Measurements from ENCODE around the gene LRRN2.

The LRRN2 gene

DNA sequence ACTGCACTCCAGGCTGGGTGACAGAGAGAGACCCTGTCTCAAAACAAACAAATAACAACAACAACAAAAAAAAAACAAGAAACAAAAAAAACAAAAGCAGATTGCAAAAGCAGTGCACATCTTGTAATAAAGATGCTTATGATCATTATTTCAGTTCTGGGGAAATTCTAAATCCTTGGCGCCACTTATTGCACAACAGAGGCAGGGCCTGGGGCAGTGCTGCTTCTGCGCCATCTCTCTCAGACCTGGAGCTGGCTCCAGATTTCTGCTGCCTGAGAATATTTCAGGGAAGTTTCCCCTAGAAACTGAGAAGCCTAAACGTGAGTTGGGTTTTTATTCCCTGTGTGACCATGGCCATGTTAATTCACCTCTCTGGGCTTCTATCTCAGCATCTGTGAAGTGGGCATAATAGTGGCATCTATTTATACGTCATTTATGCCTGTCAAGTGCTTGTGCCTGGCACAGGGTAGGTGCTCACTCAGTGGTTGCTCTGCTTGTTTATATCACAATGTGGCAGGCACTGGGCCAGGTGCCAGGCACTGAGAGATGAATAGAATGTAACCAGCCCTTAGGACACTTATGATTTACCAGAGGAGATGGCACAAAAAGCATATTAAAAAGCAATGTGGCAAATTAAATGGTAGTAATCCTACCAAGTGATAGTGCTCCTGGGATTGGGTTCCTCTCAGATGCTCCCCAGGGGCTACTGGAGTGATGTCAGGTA, 101.5 kb downstream of the LRRN2 start:
- no peaks in the 10 kb centered on the region for H3K36me3 ChIP-seq (ENCODE audit: control insufficient read depth, insufficient read depth, low read length)
- no peaks in the 10 kb centered on the region for H3K9me3 ChIP-seq (ENCODE audit: control insufficient read depth, low read length)
- no peak overlapping the region for H3K27ac ChIP-seq (ENCODE audit: low read depth, low read length, severe bottlenecking)
- H3K4me3 ChIP-seq (ENCODE audit: extremely low read depth, insufficient read depth, low read length, poor library complexity, severe bottlenecking), result no peak overlapping the region
- no peaks in the 10 kb centered on the region for H3K4me1 ChIP-seq (ENCODE audit: control insufficient read depth, insufficient read depth, low read length, poor library complexity, severe bottlenecking)
- WGBS, 2 experiments (ENCODE audit: insufficient coverage in 2 of 2), result 87 to 92% methylated on average over 4 of the region's 4 CpGs

DNA sequence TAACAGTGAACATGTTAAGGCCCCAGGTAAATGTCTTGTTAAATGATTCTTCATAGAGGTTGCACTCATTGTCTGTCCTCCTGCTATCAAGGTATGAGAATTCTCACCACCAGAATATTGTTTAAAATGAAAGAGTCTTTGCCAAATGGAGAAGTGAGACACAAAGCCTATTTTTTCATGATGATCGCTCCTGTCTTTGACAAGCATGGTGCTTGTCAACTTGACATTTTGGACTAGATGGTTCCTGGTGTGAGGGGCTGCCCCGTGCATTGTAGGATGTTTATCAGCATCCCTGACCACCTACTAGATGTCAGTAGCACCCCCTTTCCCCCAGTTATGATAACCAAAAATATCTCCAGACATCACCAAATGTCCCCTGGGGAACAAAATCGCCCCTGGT, 103.8 kb downstream of the LRRN2 start:
- Histone ChIP-seq H3K36me3 (ENCODE audit: control insufficient read depth, insufficient read depth, low read length) (no peaks in the 10 kb centered on the region), H3K27ac (ENCODE audit: low read depth, low read length, severe bottlenecking) (no peak overlapping the region), H3K4me1 (ENCODE audit: control insufficient read depth, insufficient read depth, low read length, poor library complexity, severe bottlenecking) (no peaks in the 10 kb centered on the region), H3K4me3 (ENCODE audit: extremely low read depth, insufficient read depth, low read length, poor library complexity, severe bottlenecking) (no peak overlapping the region), H3K9me3 (ENCODE audit: control insufficient read depth, low read length) (no peaks in the 10 kb centered on the region)
- WGBS, 2 experiments (ENCODE audit: insufficient coverage in 2 of 2), result 95 to 100% methylated on average over 1 to 2 of the region's 3 CpGs

DNA sequence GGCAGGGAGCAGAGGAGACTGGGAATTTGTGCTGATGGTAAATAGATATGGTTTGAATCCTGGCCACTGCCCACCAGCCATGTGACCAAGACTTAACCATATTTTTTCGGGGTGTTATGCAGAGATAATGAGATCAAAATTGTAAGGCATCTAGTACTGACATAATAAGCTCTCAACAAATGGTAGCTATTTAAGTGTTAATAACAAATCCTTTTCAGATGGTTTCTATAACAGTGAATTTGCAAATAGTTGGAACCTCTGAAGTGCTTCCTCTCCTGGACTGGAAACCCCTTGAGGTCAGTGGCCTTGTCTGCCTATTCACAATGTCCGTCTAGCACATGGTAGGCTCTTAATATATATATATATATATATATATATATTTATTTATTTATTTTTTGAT, 104.7 kb downstream of the LRRN2 start:
- Histone ChIP-seq H3K27ac (ENCODE audit: low read depth, low read length, severe bottlenecking) (no peak overlapping the region), H3K36me3 (ENCODE audit: control insufficient read depth, insufficient read depth, low read length) (no peaks in the 10 kb centered on the region), H3K4me3 (ENCODE audit: extremely low read depth, insufficient read depth, low read length, poor library complexity, severe bottlenecking) (no peak overlapping the region), H3K9me3 (ENCODE audit: control insufficient read depth, low read length) (no peaks in the 10 kb centered on the region), H3K4me1 (ENCODE audit: control insufficient read depth, insufficient read depth, low read length, poor library complexity, severe bottlenecking) (peaks cover 3% of the 10 kb centered on the region)
- WGBS, 2 experiments (ENCODE audit: insufficient coverage in 2 of 2), result no CpG with 5 or more reads among the region's 2 CpGs

DNA sequence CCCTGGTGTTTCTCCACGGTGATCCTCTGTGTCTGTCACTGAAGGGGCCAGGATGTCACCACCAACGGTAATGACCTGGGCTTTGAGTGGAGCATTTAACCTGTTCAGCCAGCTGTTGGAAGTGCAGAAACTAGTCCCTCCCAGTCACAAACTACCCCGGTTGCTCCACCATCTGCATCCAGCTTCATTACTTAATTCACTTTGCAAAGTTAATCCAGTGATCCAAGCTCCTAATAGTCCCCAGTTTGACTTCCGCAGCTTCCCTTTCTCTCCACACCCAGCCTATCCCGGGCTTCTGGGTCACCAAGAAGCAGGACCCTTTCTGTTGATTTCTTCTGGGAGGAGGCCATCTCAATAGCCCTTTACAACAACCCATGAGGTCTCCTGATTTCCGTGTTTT, 105.9 kb downstream of the LRRN2 start:
- no peak overlapping the region for H3K27ac ChIP-seq (ENCODE audit: low read depth, low read length, severe bottlenecking)
- peaks cover 4% of the 10 kb centered on the region for H3K4me1 ChIP-seq (ENCODE audit: control insufficient read depth, insufficient read depth, low read length, poor library complexity, severe bottlenecking)
- no peak overlapping the region for H3K4me3 ChIP-seq (ENCODE audit: extremely low read depth, insufficient read depth, low read length, poor library complexity, severe bottlenecking)
- no peaks in the 10 kb centered on the region for H3K9me3 ChIP-seq (ENCODE audit: control insufficient read depth, low read length)
- 64 to 77% methylated on average over 6 of the region's 6 CpGs for WGBS, 2 experiments (ENCODE audit: insufficient coverage in 2 of 2)
- H3K36me3 ChIP-seq (ENCODE audit: control insufficient read depth, insufficient read depth, low read length), result no peaks in the 10 kb centered on the region

DNA sequence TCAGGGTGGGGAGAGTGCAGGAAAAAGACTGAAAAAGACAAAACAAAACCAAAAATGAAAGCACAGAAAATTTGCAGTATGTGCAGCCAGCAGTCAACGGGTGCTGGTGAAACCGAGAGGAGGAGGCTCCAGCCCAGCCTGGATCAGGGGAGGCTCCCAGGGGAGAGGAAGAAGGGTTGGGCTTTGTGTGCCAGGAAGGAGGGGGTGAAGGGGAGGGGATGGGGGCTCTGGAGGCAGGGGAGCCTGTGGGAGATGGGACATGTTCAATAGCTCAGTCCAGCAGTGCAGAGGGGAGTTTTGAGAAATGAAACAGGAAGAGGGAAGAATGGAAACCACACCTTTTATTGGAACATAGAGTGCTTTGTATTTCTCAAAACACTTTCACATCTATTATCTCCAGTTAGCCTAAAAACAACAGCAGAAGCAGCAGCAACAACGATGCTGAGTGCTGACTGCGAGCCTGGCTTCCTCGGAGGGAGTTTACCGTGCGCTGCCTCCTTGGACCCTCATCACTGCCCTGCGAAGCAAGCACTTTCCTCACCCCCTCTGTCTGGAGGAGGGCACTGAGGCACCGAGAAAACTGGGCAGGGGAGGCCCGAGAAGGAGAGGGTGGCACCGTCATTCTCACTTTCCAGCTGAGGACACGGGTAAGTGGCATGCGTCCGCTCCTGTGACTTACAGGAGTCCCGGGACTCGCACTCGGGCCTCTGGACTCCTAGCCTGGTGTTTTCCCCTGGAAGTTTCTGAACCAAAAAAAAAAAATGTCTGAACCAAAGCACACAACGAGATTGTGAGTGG, 106.5 kb downstream of the LRRN2 start:
- H3K27ac ChIP-seq (ENCODE audit: low read depth, low read length, severe bottlenecking), result no peak overlapping the region
- H3K36me3 ChIP-seq (ENCODE audit: control insufficient read depth, insufficient read depth, low read length), result no peaks in the 10 kb centered on the region
- H3K9me3 ChIP-seq (ENCODE audit: control insufficient read depth, low read length), result no peaks in the 10 kb centered on the region
- H3K4me1 ChIP-seq (ENCODE audit: control insufficient read depth, insufficient read depth, low read length, poor library complexity, severe bottlenecking), result peaks cover 4% of the 10 kb centered on the region
- H3K4me3 ChIP-seq (ENCODE audit: extremely low read depth, insufficient read depth, low read length, poor library complexity, severe bottlenecking), result no peak overlapping the region
- 74 to 78% methylated on average over 15 to 18 of the region's 18 CpGs for WGBS, 2 experiments (ENCODE audit: insufficient coverage in 2 of 2)

DNA sequence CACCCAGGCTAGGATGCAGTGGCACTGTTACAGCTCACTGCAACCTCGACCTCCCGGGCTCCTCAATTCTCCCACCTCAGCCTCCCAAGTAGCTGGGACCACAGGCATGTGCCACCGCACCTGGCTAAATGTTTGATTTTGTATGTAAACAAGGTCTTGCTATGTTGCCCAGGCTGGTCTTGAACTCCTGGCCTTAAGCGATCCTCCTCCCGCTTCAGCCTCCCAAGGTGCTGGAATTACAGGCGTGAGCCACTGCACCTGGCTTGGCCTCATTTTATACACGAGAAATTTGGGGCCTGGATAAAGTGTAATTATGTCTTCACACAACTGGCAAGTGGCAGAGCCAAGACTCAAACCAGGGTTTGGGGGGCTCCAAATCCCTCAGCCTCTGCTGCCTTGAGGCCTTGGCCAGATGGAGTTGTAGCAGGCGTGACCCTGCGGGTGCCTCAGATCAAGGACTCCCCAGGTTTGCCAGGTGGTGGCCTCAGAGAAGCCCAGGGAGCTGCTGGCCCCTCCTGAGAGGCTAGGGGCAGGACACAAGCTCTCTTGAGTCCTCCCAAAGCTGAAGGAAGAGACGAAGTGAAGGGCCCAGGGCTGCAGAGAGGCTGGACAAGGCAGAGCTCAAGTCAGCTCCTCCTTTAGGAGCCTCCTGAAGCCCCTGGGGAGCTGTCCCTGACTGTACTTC, 107.6 kb downstream of the LRRN2 start:
- H3K27ac ChIP-seq (ENCODE audit: low read depth, low read length, severe bottlenecking), result no peak overlapping the region
- WGBS, 2 experiments (ENCODE audit: insufficient coverage in 2 of 2), result 83 to 91% methylated on average over 7 to 8 of the region's 10 CpGs
- no peaks in the 10 kb centered on the region for H3K36me3 ChIP-seq (ENCODE audit: control insufficient read depth, insufficient read depth, low read length)
- no peak overlapping the region for H3K4me3 ChIP-seq (ENCODE audit: extremely low read depth, insufficient read depth, low read length, poor library complexity, severe bottlenecking)
- no peaks in the 10 kb centered on the region for H3K9me3 ChIP-seq (ENCODE audit: control insufficient read depth, low read length)
- H3K4me1 ChIP-seq (ENCODE audit: control insufficient read depth, insufficient read depth, low read length, poor library complexity, severe bottlenecking), result peaks cover 4% of the 10 kb centered on the region

DNA sequence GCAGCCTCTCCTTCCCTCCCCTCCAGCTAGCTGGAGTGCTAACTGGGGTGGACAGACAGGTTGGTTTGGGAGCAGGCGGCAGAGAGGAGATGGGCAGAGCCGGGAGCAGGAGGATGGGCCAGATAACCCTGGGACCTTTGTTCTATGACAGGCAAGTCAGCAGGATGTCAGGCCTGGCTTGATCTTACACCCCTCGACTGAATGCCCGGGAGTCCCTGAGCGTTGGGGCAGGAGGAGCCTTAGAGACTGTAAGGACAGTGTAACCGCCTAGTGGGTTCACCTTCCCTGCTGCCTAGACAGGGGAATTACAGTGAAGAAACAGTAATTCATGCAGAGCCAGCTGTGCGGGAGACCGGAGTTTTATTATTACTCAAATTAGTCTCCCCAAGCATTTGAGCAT, 109.1 kb downstream of the LRRN2 start:
- Histone ChIP-seq H3K4me1 (ENCODE audit: control insufficient read depth, insufficient read depth, low read length, poor library complexity, severe bottlenecking) (peaks cover 4% of the 10 kb centered on the region), H3K9me3 (ENCODE audit: control insufficient read depth, low read length) (no peaks in the 10 kb centered on the region), H3K27ac (ENCODE audit: low read depth, low read length, severe bottlenecking) (no peak overlapping the region), H3K36me3 (ENCODE audit: control insufficient read depth, insufficient read depth, low read length) (no peaks in the 10 kb centered on the region), H3K4me3 (ENCODE audit: extremely low read depth, insufficient read depth, low read length, poor library complexity, severe bottlenecking) (no peak overlapping the region)
- WGBS, 2 experiments (ENCODE audit: insufficient coverage in 2 of 2), result 33 to 44% methylated on average over 4 to 6 of the region's 8 CpGs

DNA sequence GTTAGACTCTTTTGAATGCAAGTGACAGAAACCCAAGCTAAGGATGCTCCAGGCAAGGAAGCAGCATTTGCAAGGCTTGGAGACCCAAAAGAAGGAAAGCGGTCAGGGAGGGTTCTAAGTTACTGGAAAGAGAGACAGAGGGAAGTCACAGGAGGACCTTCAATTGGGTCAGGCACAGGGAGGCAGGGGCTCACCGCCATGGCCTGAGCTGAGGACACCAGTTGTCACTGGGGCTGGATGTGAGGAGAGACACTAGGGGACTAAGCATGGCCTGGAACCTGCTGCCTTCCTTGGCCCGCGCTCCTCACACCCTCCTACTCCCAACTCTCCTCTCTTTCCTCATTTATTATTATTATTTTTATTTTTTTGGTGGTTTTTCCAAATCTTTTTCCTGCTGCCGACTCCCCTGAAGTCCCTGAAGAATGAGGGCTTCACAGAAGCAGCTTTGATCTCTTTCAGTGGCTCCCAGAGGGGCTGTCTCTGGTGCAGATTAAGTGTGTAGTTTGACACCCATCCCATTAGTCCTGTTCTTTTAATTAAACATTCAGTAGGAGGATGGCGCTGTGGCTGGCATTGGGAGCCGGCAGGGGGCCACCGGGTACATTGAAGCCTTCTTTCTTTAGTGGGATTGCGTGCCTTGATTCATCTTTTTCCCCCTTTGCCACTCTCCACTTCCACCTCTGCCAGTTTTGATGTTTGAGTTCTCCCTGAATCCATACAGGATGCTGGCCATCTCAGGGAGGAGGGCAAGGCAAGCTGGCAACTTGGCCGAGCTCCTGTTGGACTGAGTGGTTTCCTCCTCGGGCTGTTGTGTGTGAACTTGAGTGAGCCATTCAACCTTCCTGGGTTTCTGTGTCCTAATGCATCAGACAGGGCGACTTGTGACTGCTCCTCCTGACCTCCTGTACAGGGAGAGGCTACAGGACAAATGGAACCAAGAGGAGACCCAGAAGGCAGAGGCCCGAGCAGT, 110.0 kb downstream of the LRRN2 start:
- Histone ChIP-seq H3K4me1 (ENCODE audit: control insufficient read depth, insufficient read depth, low read length, poor library complexity, severe bottlenecking) (peaks cover 4% of the 10 kb centered on the region), H3K36me3 (ENCODE audit: control insufficient read depth, insufficient read depth, low read length) (no peaks in the 10 kb centered on the region), H3K4me3 (ENCODE audit: extremely low read depth, insufficient read depth, low read length, poor library complexity, severe bottlenecking) (no peak overlapping the region), H3K9me3 (ENCODE audit: control insufficient read depth, low read length) (no peaks in the 10 kb centered on the region), H3K27ac (ENCODE audit: low read depth, low read length, severe bottlenecking) (no peak overlapping the region)
- 87% methylated on average over 7 to 9 of the region's 13 CpGs for whole genome bisulfite sequencing, 2 experiments (ENCODE audit: insufficient coverage in 2 of 2)

DNA sequence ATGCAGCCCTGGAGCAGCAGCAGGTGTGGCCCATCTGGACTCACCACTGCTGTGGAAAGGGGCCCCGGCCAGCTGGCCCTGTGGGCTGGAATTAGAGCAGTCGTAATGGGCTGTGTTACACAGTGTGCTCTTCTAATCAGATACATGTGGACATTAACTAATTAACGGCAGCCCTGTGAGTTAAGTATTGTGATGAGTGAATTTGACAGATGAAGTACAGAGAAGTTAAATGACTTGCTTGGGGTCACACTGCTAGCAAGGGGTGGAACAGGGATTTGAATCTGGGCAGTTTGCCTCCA, 110.7 kb downstream of the LRRN2 start:
- H3K4me1 ChIP-seq (ENCODE audit: control insufficient read depth, insufficient read depth, low read length, poor library complexity, severe bottlenecking), result peaks cover 4% of the 10 kb centered on the region
- H3K27ac ChIP-seq (ENCODE audit: low read depth, low read length, severe bottlenecking), result no peak overlapping the region
- H3K4me3 ChIP-seq (ENCODE audit: extremely low read depth, insufficient read depth, low read length, poor library complexity, severe bottlenecking), result no peak overlapping the region
- no peaks in the 10 kb centered on the region for H3K9me3 ChIP-seq (ENCODE audit: control insufficient read depth, low read length)
- no peaks in the 10 kb centered on the region for H3K36me3 ChIP-seq (ENCODE audit: control insufficient read depth, insufficient read depth, low read length)
- 68 to 73% methylated on average over 2 to 3 of the region's 3 CpGs for WGBS, 2 experiments (ENCODE audit: insufficient coverage in 2 of 2)
